Measurements from ENCODE around the gene NMRAL1.

Gene NMRAL1

DNA sequence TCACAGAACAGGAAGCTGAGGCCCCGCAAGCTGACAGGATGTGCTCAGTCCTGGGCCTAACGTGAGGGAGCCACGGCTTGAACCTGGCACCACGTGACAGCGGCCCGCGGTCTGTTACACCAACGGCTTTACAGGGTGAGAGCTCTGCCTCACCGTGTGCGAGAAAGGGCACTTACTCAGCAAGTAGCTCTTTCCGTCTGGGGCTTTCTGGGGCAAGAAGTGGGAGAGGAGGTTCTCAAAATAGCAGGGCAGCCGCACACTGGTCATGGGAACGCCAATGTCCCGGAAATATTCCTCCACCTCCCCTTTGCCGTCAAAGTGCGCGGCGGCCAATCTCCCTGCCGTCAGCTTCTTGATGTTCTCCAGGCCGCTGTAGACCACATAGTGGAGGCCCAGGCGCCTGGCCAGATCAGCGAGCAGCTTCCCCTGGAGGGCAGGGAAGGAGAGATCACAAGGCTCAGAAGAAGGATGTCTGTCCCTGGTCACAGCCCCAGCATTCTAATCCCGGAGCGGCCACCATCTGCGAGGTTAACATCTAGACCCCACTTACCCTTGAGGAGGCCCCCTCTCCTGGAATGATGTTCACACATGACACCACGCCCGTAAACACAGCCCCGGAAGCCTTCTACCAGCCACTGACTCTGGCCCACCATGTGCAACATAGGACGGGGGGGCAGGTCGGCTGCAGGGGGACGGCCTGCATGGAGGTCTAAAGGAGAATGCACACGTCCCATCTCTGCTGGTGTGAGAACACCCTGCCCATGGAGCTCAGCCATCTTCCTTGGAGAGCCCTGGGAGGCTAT, 8.2 kb downstream of the NMRAL1 start:
- H3K36me3 ChIP-seq (replicated peaks; ENCODE audit: low read depth, low read length) = peaks cover 37% of the 10 kb centered on the region
- no peaks in the 10 kb centered on the region for H3K4me1 ChIP-seq (ENCODE audit: low read length)
- H3K9ac ChIP-seq (ENCODE audit: low read length) = no peak overlapping the region
- no peaks in the 10 kb centered on the region for H3K27me3 ChIP-seq (ENCODE audit: low read depth, low read length)
- H2AFZ ChIP-seq (ENCODE audit: low read depth, low read length) = no peak overlapping the region
- TF ChIP-seq EZH2phosphoT487 (IDR thresholded peaks at IDR 0.05; ENCODE audit: low read depth) (no peak), CTCF (IDR thresholded peaks at IDR 0.05; ENCODE audit: low read depth, low read length) (no peak)
- no peak overlapping the region for H3K4me3 ChIP-seq (ENCODE audit: low read length)
- no peaks in the 10 kb centered on the region for H3K79me2 ChIP-seq (ENCODE audit: low read length)
- no peaks in the 10 kb centered on the region for H4K20me1 ChIP-seq (ENCODE audit: insufficient read depth, low read length)
- no peaks in the 10 kb centered on the region for H3K9me3 ChIP-seq (ENCODE audit: insufficient read depth, low read length)
- H3K4me2 ChIP-seq (ENCODE audit: low read length) = no peak overlapping the region
- H3K27ac ChIP-seq (ENCODE audit: low read length) = no peak overlapping the region

- H4K20me1 ChIP-seq (ENCODE audit: insufficient read depth, low read length) = no peaks in the 10 kb centered on the region
- no peaks in the 10 kb centered on the region for H3K27me3 ChIP-seq (ENCODE audit: low read depth, low read length)
- no peak overlapping the region for H3K4me2 ChIP-seq (ENCODE audit: low read length)
- H3K9me3 ChIP-seq (ENCODE audit: insufficient read depth, low read length) = no peaks in the 10 kb centered on the region
- no peak for TF ChIP-seq CTCF (IDR thresholded peaks at IDR 0.05; ENCODE audit: low read depth, low read length)
- no peak for TF ChIP-seq EZH2phosphoT487 (IDR thresholded peaks at IDR 0.05; ENCODE audit: low read depth)
- H3K27ac ChIP-seq (ENCODE audit: low read length) = no peak overlapping the region
- no peaks in the 10 kb centered on the region for H3K4me1 ChIP-seq (ENCODE audit: low read length)
- no peak overlapping the region for H3K9ac ChIP-seq (ENCODE audit: low read length)
- no peak overlapping the region for H2AFZ ChIP-seq (ENCODE audit: low read depth, low read length)
- peaks cover 40% of the 10 kb centered on the region for H3K36me3 ChIP-seq (replicated peaks; ENCODE audit: low read depth, low read length)
- H3K79me2 ChIP-seq (ENCODE audit: low read length) = no peaks in the 10 kb centered on the region
- no peak overlapping the region for H3K4me3 ChIP-seq (ENCODE audit: low read length)
Observed at GRCh38 chr16:4463522-4464163, 10.8 kb downstream of the NMRAL1 start.

- no peaks in the 10 kb centered on the region for H3K9me3 ChIP-seq (ENCODE audit: insufficient read depth, low read length)
- no peak overlapping the region for H3K27ac ChIP-seq (ENCODE audit: low read length)
- peaks cover 47% of the 10 kb centered on the region for H3K36me3 ChIP-seq (replicated peaks; ENCODE audit: low read depth, low read length)
- TF ChIP-seq EZH2phosphoT487 (IDR thresholded peaks at IDR 0.05; ENCODE audit: low read depth) = no peak
- TF ChIP-seq CTCF (IDR thresholded peaks at IDR 0.05; ENCODE audit: low read depth, low read length) = no peak
- no peaks in the 10 kb centered on the region for H3K4me1 ChIP-seq (ENCODE audit: low read length)
- no peak overlapping the region for H3K9ac ChIP-seq (ENCODE audit: low read length)
- H3K27me3 ChIP-seq (ENCODE audit: low read depth, low read length) = no peaks in the 10 kb centered on the region
- no peak overlapping the region for H3K4me3 ChIP-seq (ENCODE audit: low read length)
- H3K79me2 ChIP-seq (ENCODE audit: low read length) = no peaks in the 10 kb centered on the region
- no peak overlapping the region for H3K4me2 ChIP-seq (ENCODE audit: low read length)
- H4K20me1 ChIP-seq (ENCODE audit: insufficient read depth, low read length) = no peaks in the 10 kb centered on the region
- no peak overlapping the region for H2AFZ ChIP-seq (ENCODE audit: low read depth, low read length)
Observed at GRCh38 chr16:4461250-4462085, 13.0 kb downstream of the NMRAL1 start.

GRCh38 chr16:4460936-4461249, 13.5 kb downstream of the NMRAL1 start:
- H4K20me1 ChIP-seq (ENCODE audit: insufficient read depth, low read length) = no peaks in the 10 kb centered on the region
- no peak overlapping the region for H3K4me2 ChIP-seq (ENCODE audit: low read length)
- no peak overlapping the region for H3K9ac ChIP-seq (ENCODE audit: low read length)
- no peak overlapping the region for H2AFZ ChIP-seq (ENCODE audit: low read depth, low read length)
- no peak overlapping the region for H3K27ac ChIP-seq (ENCODE audit: low read length)
- no peak overlapping the region for H3K4me3 ChIP-seq (ENCODE audit: low read length)
- no peaks in the 10 kb centered on the region for H3K9me3 ChIP-seq (ENCODE audit: insufficient read depth, low read length)
- H3K79me2 ChIP-seq (ENCODE audit: low read length) = no peaks in the 10 kb centered on the region
- H3K36me3 ChIP-seq (replicated peaks; ENCODE audit: low read depth, low read length) = peaks cover 47% of the 10 kb centered on the region
- no peak for TF ChIP-seq EZH2phosphoT487 (IDR thresholded peaks at IDR 0.05; ENCODE audit: low read depth)
- TF ChIP-seq CTCF (IDR thresholded peaks at IDR 0.05; ENCODE audit: low read depth, low read length) = no peak
- H3K4me1 ChIP-seq (ENCODE audit: low read length) = no peaks in the 10 kb centered on the region
- H3K27me3 ChIP-seq (ENCODE audit: low read depth, low read length) = no peaks in the 10 kb centered on the region

All from OCI-LY3 (cell line).